ENCODE results near the gene SCP2. TPM values are rescaled to one million over a fixed set of nuclear protein-coding genes. Genes with fewer than 3 reads are reported as not detected.

Gene SCP2
- 44.9 to 68.4 TPM (median 52.3 TPM) in 5 replicates for total RNA-seq (2022; extraction: Qiagen RNA extraction; ENCODE audit: low read depth)

DNA sequence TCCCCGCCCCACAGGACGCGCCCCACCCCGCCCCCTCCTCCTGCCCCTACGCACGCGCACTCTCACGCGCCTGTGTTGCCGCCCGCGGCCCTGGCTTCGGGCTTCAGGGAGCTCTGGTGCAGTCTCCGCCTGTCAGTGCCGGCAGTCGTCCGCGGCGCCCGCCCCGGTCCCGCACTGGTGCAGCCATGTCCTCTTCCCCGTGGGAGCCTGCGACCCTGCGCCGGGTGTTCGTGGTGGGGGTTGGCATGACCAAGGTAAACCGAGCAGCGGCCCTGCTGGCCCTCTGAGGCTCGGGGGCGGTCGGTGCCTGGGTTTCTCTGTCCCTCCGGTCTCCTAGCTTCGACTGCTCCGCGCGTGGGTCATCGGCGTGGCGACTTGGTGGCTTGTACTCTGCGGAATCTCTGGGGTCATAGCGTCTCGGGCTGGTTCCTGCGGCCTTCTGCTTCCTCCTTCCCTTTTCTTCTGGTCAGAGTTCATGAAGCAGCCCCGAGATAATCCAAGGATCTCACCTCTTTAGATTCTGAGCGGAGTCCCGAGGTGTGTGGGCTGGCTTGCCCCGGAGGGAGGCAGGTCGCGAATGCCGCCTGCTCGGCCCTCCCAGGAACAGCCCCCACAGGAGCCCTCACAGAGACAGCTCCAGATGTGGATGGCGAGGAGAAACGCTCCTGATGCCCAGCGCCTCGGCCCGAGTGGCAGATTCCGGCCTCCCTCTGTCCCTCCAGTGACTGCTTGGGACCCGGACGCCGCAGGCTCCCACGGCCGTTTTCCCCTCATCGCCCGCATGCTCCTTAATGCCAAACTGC is at the start of gene SCP2:
Gene SCP2, plus strand, starts transcription at position 65 of the 803 bp plus-strand sequence. Its CDS starts 121 bp downstream, at position 186.

GRCh38 chr1:53061859-53062707 is 135.0 kb downstream of the SCP2 start, which contains the start of gene PODN:
TSS of gene PODN (plus strand) at chr1:53062213. CDS start at chr1:53069856, 7,643 bp downstream.

Other genes starting within 250 kb of the SCP2 start
- gene COA7, start 228.9 kb upstream of the SCP2 start, total RNA-seq (2022; extraction: Qiagen RNA extraction; ENCODE audit: low read depth), result 19.6 to 24.4 TPM (median 22.0 TPM) in 5 replicates
- 3.4 to 5.3 TPM (median 4.4 TPM) in 5 replicates for gene ZYG11B, start 200.8 kb upstream of the SCP2 start, total RNA-seq (2022; extraction: Qiagen RNA extraction; ENCODE audit: low read depth)
- 2.1 to 2.7 TPM (median 2.5 TPM) in 5 replicates for gene ZYG11A, start 84.5 kb upstream of the SCP2 start, total RNA-seq (2022; extraction: Qiagen RNA extraction; ENCODE audit: low read depth)
- 8.5 to 13.2 TPM (median 10.1 TPM) in 5 replicates for gene ECHDC2, start 5.5 kb upstream of the SCP2 start, total RNA-seq (2022; extraction: Qiagen RNA extraction; ENCODE audit: low read depth)
- gene PODN, start 134.9 kb downstream of the SCP2 start, total RNA-seq (2022; extraction: Qiagen RNA extraction; ENCODE audit: low read depth), result 0.02 TPM in 1 of 5 replicates, not detected in the others
- 0.02 to 0.06 TPM in 2 of 5 replicates, not detected in the others for gene SLC1A7, start 215.4 kb downstream of the SCP2 start, total RNA-seq (2022; extraction: Qiagen RNA extraction; ENCODE audit: low read depth)